ENCODE results near the gene HELZ.

GRCh38 chr17:67211742-67212141 lies 33.3 kb downstream of the HELZ start:
- no peak for TF ChIP-seq CTCF (IDR thresholded peaks at IDR 0.05)
- no peak for TF ChIP-seq CHD2 (IDR thresholded peaks at IDR 0.05; ENCODE audit: low read length, partially characterized antibody)
- no peak for TF ChIP-seq FOSL2 (IDR thresholded peaks at IDR 0.05; ENCODE audit: borderline replicate concordance, low read depth)
- no peak for TF ChIP-seq RFX5 (IDR thresholded peaks at IDR 0.05; ENCODE audit: low read length)
- TF ChIP-seq SMC3 (IDR thresholded peaks at IDR 0.05; ENCODE audit: low read depth, low read length): no peak
- no peak for TF ChIP-seq RAD21 (IDR thresholded peaks at IDR 0.05; ENCODE audit: low read length)
- no peak for TF ChIP-seq EP300 (IDR thresholded peaks at IDR 0.05; ENCODE audit: borderline replicate concordance in 1 of 2, low read depth in 1 of 2, low read length in 1 of 2)
- TF ChIP-seq POLR2AphosphoS5 (IDR thresholded peaks at IDR 0.05; ENCODE audit: low read depth, low read length): no peak
- no peak for TF ChIP-seq REST (IDR thresholded peaks at IDR 0.05; ENCODE audit: low read depth, low read length)
- no peak for TF ChIP-seq MXI1 (IDR thresholded peaks at IDR 0.05; ENCODE audit: low read depth, low read length)
- no peak for TF ChIP-seq FOXM1 (IDR thresholded peaks at IDR 0.05; ENCODE audit: low read depth)
